Thyroid gland (tissue), 4 donors: ENCODE measurements around the gene MEIS1.

ENCODE experiments used
- POLR2A ChIP-seq, 2 donors: fragments of 450-650 bp; IDR thresholded peaks; one replicate each; pipeline ENCODE4 v1.6.1; 2017; ENCODE audit warnings: antibody characterized with exemption in 2 of 2, mild to moderate bottlenecking in 2 of 2, moderate library complexity in 1 of 2
- TF ChIP-seq, protein P1 (sequence below), 6 experiments: fragments of 200-600 bp in 3 of 6; fragments of 450-650 bp in 3 of 6; sonication (generic) in 3 of 6; IDR thresholded peaks; one replicate each; pipeline ENCODE4 v1.5.1; 2016 to 2019; ENCODE audit warnings: antibody characterized with exemption in 6 of 6, mild to moderate bottlenecking in 2 of 6, inconsistent platforms in 1 of 6, moderate library complexity in 1 of 6

DNA sequence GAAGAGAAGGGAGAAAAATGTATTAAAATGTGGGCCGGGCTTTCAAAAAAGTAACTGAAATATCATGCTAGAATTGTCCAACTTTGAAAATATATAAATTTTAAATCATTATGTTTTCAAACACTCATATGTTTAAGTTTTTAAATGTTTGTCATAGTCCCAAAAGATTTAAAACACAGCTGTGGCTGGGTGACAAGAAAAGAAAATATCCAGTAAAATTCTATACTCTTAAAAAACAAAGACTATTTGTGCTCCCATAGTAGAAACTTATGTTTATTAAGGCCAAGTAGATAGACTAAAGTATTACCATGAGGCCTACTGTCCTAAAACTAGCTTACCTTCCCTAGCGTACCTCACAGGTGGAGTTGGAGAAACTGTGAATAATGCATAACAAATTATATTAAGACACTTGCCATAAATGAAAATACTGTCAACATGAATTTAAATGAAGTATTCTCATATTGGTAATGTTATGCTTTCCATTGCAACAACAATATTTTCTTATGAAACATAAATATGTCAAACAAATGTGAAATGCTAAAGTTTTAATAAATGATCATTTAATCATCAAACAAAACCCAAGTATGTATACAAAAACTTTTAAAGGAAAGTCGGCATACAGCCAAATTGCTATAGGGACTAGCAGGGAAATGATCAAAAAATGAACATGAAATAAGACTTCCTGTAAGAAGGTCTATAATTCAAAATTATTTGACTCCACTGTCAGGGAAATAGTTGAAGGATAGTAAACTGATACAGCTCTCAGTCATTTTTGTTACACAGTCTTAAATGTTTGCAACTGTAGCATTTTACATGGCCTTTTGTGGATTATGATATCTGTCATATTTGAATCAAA, 13.4 kb downstream of the MEIS1 start:
- TF ChIP-seq, protein P1, sequence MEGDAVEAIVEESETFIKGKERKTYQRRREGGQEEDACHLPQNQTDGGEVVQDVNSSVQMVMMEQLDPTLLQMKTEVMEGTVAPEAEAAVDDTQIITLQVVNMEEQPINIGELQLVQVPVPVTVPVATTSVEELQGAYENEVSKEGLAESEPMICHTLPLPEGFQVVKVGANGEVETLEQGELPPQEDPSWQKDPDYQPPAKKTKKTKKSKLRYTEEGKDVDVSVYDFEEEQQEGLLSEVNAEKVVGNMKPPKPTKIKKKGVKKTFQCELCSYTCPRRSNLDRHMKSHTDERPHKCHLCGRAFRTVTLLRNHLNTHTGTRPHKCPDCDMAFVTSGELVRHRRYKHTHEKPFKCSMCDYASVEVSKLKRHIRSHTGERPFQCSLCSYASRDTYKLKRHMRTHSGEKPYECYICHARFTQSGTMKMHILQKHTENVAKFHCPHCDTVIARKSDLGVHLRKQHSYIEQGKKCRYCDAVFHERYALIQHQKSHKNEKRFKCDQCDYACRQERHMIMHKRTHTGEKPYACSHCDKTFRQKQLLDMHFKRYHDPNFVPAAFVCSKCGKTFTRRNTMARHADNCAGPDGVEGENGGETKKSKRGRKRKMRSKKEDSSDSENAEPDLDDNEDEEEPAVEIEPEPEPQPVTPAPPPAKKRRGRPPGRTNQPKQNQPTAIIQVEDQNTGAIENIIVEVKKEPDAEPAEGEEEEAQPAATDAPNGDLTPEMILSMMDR (IDR thresholded peaks at IDR 0.05) = no peak
- no peak for TF ChIP-seq POLR2A (IDR thresholded peaks at IDR 0.05)
